ENCODE data around the gene PSMB8. TPM values are rescaled to one million over a fixed set of nuclear protein-coding genes. Genes with fewer than 3 reads are reported as not detected.

Gene PSMB8
- total and polyA plus RNA-seq, 5 donors from 2014 or later: 185 to 803 (median 469) TPM

GRCh38 chr6:32833664-32834063 lies 10.2 kb downstream of the PSMB8 start:
- Mint-ChIP-seq H3K4me3 (peak overlapping the region in 2 of 4 donors; percentile 55 to 96), H3K9me3 (no peaks in the 10 kb centered on the region)

DNA sequence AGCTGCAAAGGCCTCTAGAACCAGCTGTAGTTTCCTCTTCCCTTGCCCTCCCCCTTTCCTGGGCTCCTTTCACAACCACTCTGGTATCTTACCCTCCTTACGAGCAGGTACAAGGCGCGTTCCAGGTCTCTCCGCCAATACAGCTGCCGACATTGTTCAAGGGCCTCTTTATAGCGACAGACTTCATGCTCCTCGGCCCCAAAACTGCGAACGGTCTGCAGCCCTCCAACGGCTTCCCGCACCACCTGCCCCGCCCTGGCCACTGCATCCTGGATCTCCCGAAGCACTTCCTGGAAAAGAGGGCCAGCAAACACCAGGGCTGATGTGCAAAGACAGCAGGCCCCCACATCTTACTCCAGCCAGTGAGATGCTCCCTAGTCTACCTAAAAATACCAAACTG lies 11.3 kb downstream of the PSMB8 start:
- Histone ChIP-seq H3K27me3 (ENCODE audit: control insufficient read depth, insufficient read depth, low read length) (no peaks in the 10 kb centered on the region), H3K36me3 (ENCODE audit: control insufficient read depth, insufficient read depth, low read length) (peaks cover 87% of the 10 kb centered on the region), H3K27ac (ENCODE audit: insufficient read depth, low read length, poor library complexity, severe bottlenecking) (no peak overlapping the region), H3K9me3 (ENCODE audit: control insufficient read depth in 2 of 2, low read length in 2 of 2) (no peaks in the 10 kb centered on the region), H3K4me3 (ENCODE audit: low read depth, low read length) (no peak overlapping the region), H3K4me1 (ENCODE audit: control insufficient read depth, insufficient read depth, low read length, poor library complexity, severe bottlenecking) (peaks cover 28% of the 10 kb centered on the region)
- DNase-seq (no peak), ATAC-seq (ENCODE audit: low read depth in 2 of 2) (no peak)
- peaks cover 81% of the 10 kb centered on the region for H3K36me3 Mint-ChIP-seq
- H3K27ac Mint-ChIP-seq: no peak overlapping the region
- H3K9me3 Mint-ChIP-seq: no peaks in the 10 kb centered on the region
- H3K4me3 Mint-ChIP-seq: no peak overlapping the region
- no peaks in the 10 kb centered on the region for H3K27me3 Mint-ChIP-seq
- peaks cover 34 to 65% (median 59%) of the 10 kb centered on the region in 4 donors for H3K4me1 Mint-ChIP-seq

More at GRCh38 chr6:32833664-32834063, 10.2 kb downstream of the PSMB8 start:
- peaks cover 76% of the 10 kb centered on the region for H3K36me3 ChIP-seq (ENCODE audit: control insufficient read depth, insufficient read depth, low read length)
- H3K9me3 ChIP-seq (ENCODE audit: control insufficient read depth in 2 of 2, low read length in 2 of 2): no peaks in the 10 kb centered on the region
- ATAC-seq (ENCODE audit: low read depth in 2 of 2) (no peak), DNase-seq (no peak)
- no peak overlapping the region for H3K27ac ChIP-seq (ENCODE audit: insufficient read depth, low read length, poor library complexity, severe bottlenecking)
- H3K4me1 Mint-ChIP-seq: peaks cover 31 to 65% (median 59%) of the 10 kb centered on the region in 4 donors
- H3K4me3 ChIP-seq (ENCODE audit: low read depth, low read length): no peak overlapping the region
- peak overlapping the region in 2 of 3 donors; percentile 45 to 68 for H3K27ac Mint-ChIP-seq
- peaks cover 72% of the 10 kb centered on the region for H3K36me3 Mint-ChIP-seq
- H3K4me1 ChIP-seq (ENCODE audit: control insufficient read depth, insufficient read depth, low read length, poor library complexity, severe bottlenecking): peaks cover 34% of the 10 kb centered on the region
- no peaks in the 10 kb centered on the region for H3K27me3 Mint-ChIP-seq
- no peaks in the 10 kb centered on the region for H3K27me3 ChIP-seq (ENCODE audit: control insufficient read depth, insufficient read depth, low read length)

GRCh38 chr6:32830936-32831335 lies 12.9 kb downstream of the PSMB8 start:
- H3K27ac ChIP-seq (ENCODE audit: insufficient read depth, low read length, poor library complexity, severe bottlenecking): no peak overlapping the region
- peaks cover 84% of the 10 kb centered on the region for H3K36me3 ChIP-seq (ENCODE audit: control insufficient read depth, insufficient read depth, low read length)
- ATAC-seq (ENCODE audit: low read depth in 2 of 2) (no peak), DNase-seq (no peak)
- H3K27ac Mint-ChIP-seq: peak overlapping the region in 2 of 3 donors; percentile 29 to 77
- no peaks in the 10 kb centered on the region for H3K9me3 ChIP-seq (ENCODE audit: control insufficient read depth in 2 of 2, low read length in 2 of 2)
- H3K4me1 Mint-ChIP-seq: peaks cover 31 to 49% (median 46%) of the 10 kb centered on the region in 4 donors
- no peaks in the 10 kb centered on the region for H3K27me3 ChIP-seq (ENCODE audit: control insufficient read depth, insufficient read depth, low read length)
- peaks cover 75% of the 10 kb centered on the region for H3K36me3 Mint-ChIP-seq
- H3K9me3 Mint-ChIP-seq: no peaks in the 10 kb centered on the region
- H3K4me3 Mint-ChIP-seq: no peak overlapping the region
- H3K27me3 Mint-ChIP-seq: no peaks in the 10 kb centered on the region
- H3K4me1 ChIP-seq (ENCODE audit: control insufficient read depth, insufficient read depth, low read length, poor library complexity, severe bottlenecking): peaks cover 13% of the 10 kb centered on the region
- no peak overlapping the region for H3K4me3 ChIP-seq (ENCODE audit: low read depth, low read length)

DNA sequence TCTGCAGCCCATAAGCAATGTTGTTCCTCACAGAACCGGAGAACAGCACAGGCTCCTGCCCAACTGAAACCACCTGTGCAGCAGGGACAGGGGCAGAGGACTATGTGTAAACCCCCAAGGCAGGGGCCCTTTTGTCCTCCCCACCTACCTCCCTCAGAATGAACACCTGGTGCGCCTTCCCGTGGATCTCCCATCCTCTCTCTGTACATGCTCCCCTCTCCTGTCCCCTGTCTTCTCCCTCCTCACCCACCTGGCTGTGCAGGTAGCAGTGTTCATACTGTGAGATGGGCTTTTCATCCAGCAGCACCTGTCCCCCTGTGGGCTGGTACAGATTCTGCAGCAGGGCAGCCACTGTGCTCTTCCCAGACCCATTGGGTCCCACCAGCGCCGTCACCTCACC lies 13.8 kb downstream of the PSMB8 start:
- no peaks in the 10 kb centered on the region for H3K27me3 Mint-ChIP-seq
- H3K4me1 Mint-ChIP-seq: peaks cover 28 to 43% (median 38%) of the 10 kb centered on the region in 4 donors
- peaks cover 66% of the 10 kb centered on the region for H3K36me3 Mint-ChIP-seq
- no peak overlapping the region for H3K4me3 ChIP-seq (ENCODE audit: low read depth, low read length)
- H3K36me3 ChIP-seq (ENCODE audit: control insufficient read depth, insufficient read depth, low read length): peaks cover 74% of the 10 kb centered on the region
- H3K4me1 ChIP-seq (ENCODE audit: control insufficient read depth, insufficient read depth, low read length, poor library complexity, severe bottlenecking): peaks cover 8% of the 10 kb centered on the region
- H3K27ac ChIP-seq (ENCODE audit: insufficient read depth, low read length, poor library complexity, severe bottlenecking): no peak overlapping the region
- no peak for DNase-seq
- peak overlapping the region in 2 of 3 donors; percentile 45 to 47 for H3K27ac Mint-ChIP-seq
- no peaks in the 10 kb centered on the region for H3K27me3 ChIP-seq (ENCODE audit: control insufficient read depth, insufficient read depth, low read length)
- H3K9me3 ChIP-seq (ENCODE audit: control insufficient read depth in 2 of 2, low read length in 2 of 2): no peaks in the 10 kb centered on the region
- ATAC-seq (ENCODE audit: low read depth in 2 of 2): no peak
- no peak overlapping the region for H3K4me3 Mint-ChIP-seq
- H3K9me3 Mint-ChIP-seq: no peaks in the 10 kb centered on the region

DNA sequence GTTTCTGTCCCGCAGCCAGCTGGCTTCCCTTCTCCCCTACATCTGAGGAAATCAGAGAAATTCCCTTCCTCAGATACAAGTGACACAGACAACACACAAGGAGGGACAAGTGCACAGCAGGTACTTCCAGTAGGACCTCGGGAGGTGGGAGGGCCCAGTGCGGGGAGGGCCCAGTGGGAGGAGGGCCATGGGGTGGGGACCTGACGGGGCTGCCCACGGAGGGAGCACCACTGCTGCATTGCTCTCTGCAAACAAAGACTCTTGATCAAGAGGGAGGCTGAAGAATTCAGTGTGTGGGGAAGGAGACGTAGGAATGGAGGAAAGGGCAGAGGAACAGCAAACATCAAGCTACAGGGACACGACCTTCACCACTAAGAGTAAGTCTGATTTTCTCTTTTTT lies 14.4 kb downstream of the PSMB8 start:
- H3K27ac Mint-ChIP-seq: peak overlapping the region in 1 of 3 donors; percentile 32
- no peak for ATAC-seq (ENCODE audit: low read depth in 2 of 2)
- H3K27ac ChIP-seq (ENCODE audit: insufficient read depth, low read length, poor library complexity, severe bottlenecking): no peak overlapping the region

GRCh38 chr6:32827025-32827424 lies 16.8 kb downstream of the PSMB8 start:
- Mint-ChIP-seq H3K27ac (peak overlapping the region in 2 of 3 donors; percentile 12 to 33), H3K4me3 (peak overlapping the region in 1 of 4 donors; percentile 62), H3K36me3 (peaks cover 39% of the 10 kb centered on the region), H3K27me3 (no peaks in the 10 kb centered on the region), H3K9me3 (no peaks in the 10 kb centered on the region), H3K4me1 (peaks cover 10 to 20% (median 14%) of the 10 kb centered on the region in 4 donors)
- Histone ChIP-seq H3K4me1 (ENCODE audit: control insufficient read depth, insufficient read depth, low read length, poor library complexity, severe bottlenecking) (peaks cover 3% of the 10 kb centered on the region), H3K27me3 (ENCODE audit: control insufficient read depth, insufficient read depth, low read length) (no peaks in the 10 kb centered on the region), H3K27ac (ENCODE audit: insufficient read depth, low read length, poor library complexity, severe bottlenecking) (no peak overlapping the region), H3K4me3 (ENCODE audit: low read depth, low read length) (no peak overlapping the region), H3K9me3 (ENCODE audit: control insufficient read depth in 2 of 2, low read length in 2 of 2) (no peaks in the 10 kb centered on the region), H3K36me3 (ENCODE audit: control insufficient read depth, insufficient read depth, low read length) (peaks cover 47% of the 10 kb centered on the region)
- DNase-seq: no peak
- no peak for ATAC-seq (ENCODE audit: low read depth in 2 of 2)

More for the DNA sequence above, 14.4 kb downstream of the PSMB8 start:
- no peak overlapping the region for H3K4me3 ChIP-seq (ENCODE audit: low read depth, low read length)
- no peaks in the 10 kb centered on the region for H3K9me3 ChIP-seq (ENCODE audit: control insufficient read depth in 2 of 2, low read length in 2 of 2)
- no peaks in the 10 kb centered on the region for H3K27me3 ChIP-seq (ENCODE audit: control insufficient read depth, insufficient read depth, low read length)
- DNase-seq: no peak
- Mint-ChIP-seq H3K27me3 (no peaks in the 10 kb centered on the region), H3K36me3 (peaks cover 61% of the 10 kb centered on the region), H3K9me3 (no peaks in the 10 kb centered on the region), H3K4me3 (no peak overlapping the region), H3K4me1 (peaks cover 24 to 38% (median 33%) of the 10 kb centered on the region in 4 donors)
- peaks cover 69% of the 10 kb centered on the region for H3K36me3 ChIP-seq (ENCODE audit: control insufficient read depth, insufficient read depth, low read length)
- H3K4me1 ChIP-seq (ENCODE audit: control insufficient read depth, insufficient read depth, low read length, poor library complexity, severe bottlenecking): peaks cover 3% of the 10 kb centered on the region

DNA sequence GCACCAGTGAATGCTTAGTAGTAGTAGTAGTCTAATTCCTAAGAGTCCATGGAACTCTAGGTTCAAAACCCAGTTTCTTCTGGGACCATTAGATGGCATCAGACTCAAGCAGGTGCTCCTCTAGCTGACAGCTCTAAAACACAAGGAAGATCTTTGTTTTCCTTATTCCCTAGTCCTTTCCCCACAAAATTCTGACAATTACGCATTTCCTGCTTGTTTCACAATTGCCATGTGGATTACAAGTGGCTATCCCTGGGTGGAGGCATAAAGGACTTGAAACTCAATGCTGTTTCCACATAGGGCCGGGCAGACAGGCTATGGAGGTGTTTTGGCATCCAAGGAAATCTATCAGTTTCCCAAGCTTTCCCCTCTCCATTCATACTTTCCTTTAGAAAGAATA lies 17.9 kb downstream of the PSMB8 start:
- H3K36me3 Mint-ChIP-seq: peaks cover 28% of the 10 kb centered on the region
- DNase-seq (no peak), ATAC-seq (ENCODE audit: low read depth in 2 of 2) (no peak)
- no peaks in the 10 kb centered on the region for H3K27me3 Mint-ChIP-seq
- H3K27ac Mint-ChIP-seq: no peak overlapping the region
- peaks cover 37% of the 10 kb centered on the region for H3K36me3 ChIP-seq (ENCODE audit: control insufficient read depth, insufficient read depth, low read length)
- H3K4me1 ChIP-seq (ENCODE audit: control insufficient read depth, insufficient read depth, low read length, poor library complexity, severe bottlenecking): peaks cover 3% of the 10 kb centered on the region
- no peak overlapping the region for H3K4me3 ChIP-seq (ENCODE audit: low read depth, low read length)
- no peaks in the 10 kb centered on the region for H3K9me3 ChIP-seq (ENCODE audit: control insufficient read depth in 2 of 2, low read length in 2 of 2)
- H3K4me3 Mint-ChIP-seq: no peak overlapping the region
- peaks cover 5 to 14% (median 9%) of the 10 kb centered on the region in 4 donors for H3K4me1 Mint-ChIP-seq
- H3K9me3 Mint-ChIP-seq: no peaks in the 10 kb centered on the region
- H3K27me3 ChIP-seq (ENCODE audit: control insufficient read depth, insufficient read depth, low read length): no peaks in the 10 kb centered on the region
- H3K27ac ChIP-seq (ENCODE audit: insufficient read depth, low read length, poor library complexity, severe bottlenecking): no peak overlapping the region

DNA sequence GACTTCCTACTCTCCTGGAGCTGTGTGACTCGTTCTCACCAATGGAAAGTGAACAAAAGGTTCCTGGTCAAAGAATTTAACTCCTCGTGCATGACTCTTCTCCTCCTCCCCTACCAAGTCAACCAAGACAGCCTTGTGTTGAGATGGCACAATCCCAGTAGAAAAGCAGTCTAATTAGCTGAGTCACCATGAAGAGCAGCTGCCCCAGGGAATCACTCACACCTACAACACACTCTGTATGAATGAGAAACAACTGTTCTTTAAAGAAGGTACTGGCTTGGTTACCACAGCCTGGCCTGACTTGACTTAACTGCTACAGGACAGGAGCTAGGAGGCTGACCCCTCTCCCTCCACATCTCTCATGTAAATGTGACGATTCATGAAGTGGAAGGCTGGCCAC lies 24.1 kb downstream of the PSMB8 start:
- Histone ChIP-seq H3K4me3 (ENCODE audit: low read depth, low read length) (no peak overlapping the region), H3K9me3 (ENCODE audit: control insufficient read depth in 2 of 2, low read length in 2 of 2) (no peaks in the 10 kb centered on the region), H3K36me3 (ENCODE audit: control insufficient read depth, insufficient read depth, low read length) (no peaks in the 10 kb centered on the region), H3K4me1 (ENCODE audit: control insufficient read depth, insufficient read depth, low read length, poor library complexity, severe bottlenecking) (no peaks in the 10 kb centered on the region), H3K27me3 (ENCODE audit: control insufficient read depth, insufficient read depth, low read length) (no peaks in the 10 kb centered on the region), H3K27ac (ENCODE audit: insufficient read depth, low read length, poor library complexity, severe bottlenecking) (no peak overlapping the region)
- no peak overlapping the region for H3K4me3 Mint-ChIP-seq
- H3K9me3 Mint-ChIP-seq: no peaks in the 10 kb centered on the region
- no peak for ATAC-seq (ENCODE audit: low read depth in 2 of 2)
- H3K27ac Mint-ChIP-seq: no peak overlapping the region
- DNase-seq: no peak
- peaks cover 4% of the 10 kb centered on the region for H3K27me3 Mint-ChIP-seq
- H3K4me1 Mint-ChIP-seq: peaks cover 4 to 10% (median 6%) of the 10 kb centered on the region in 4 donors
- H3K36me3 Mint-ChIP-seq: no peaks in the 10 kb centered on the region

Measured in CD4-positive, CD25-positive, alpha-beta regulatory T cell (primary cell).